Small intestine (tissue), 7 donors: ENCODE data around the gene SPATA31C2. TPM values are rescaled to one million over a fixed set of nuclear protein-coding genes. Genes with fewer than 3 reads are reported as not detected.

ENCODE experiments used
- DNase-seq, 2 donors: peaks; one replicate each; pipeline versions ENCODE4 v3.0.0 to v3.0.0-alpha.2; 2013
- FAIRE-seq: peaks from 2 replicates; lab custom pipeline; 2012; peaks lifted over from hg19 to GRCh38; lab: Jason Lieb, UNC
- H3K27ac ChIP-seq, 3 donors: one replicate each; pipeline ENCODE4 v1.5.1; 2013; ENCODE audit warnings: low read length in 2 of 3, mild to moderate bottlenecking in 2 of 3, control low read depth in 1 of 3, inconsistent platforms in 1 of 3, low read depth in 1 of 3, moderate library complexity in 1 of 3
- H3K27me3 ChIP-seq, 3 donors: one replicate each; pipeline ENCODE4 v1.6.1; 2013; ENCODE audit warnings: low read length in 3 of 3, inconsistent platforms in 1 of 3; ENCODE audit not compliant: control insufficient read depth in 3 of 3, insufficient read depth in 3 of 3
- H3K36me3 ChIP-seq, 3 donors: one replicate each; pipeline ENCODE4 v1.6.1; 2013; ENCODE audit warnings: low read length in 3 of 3, inconsistent platforms in 1 of 3, low read depth in 1 of 3, mild to moderate bottlenecking in 1 of 3, moderate library complexity in 1 of 3; ENCODE audit not compliant: control insufficient read depth in 3 of 3, insufficient read depth in 2 of 3
- H3K4me1 ChIP-seq, 3 donors: one replicate each; pipeline ENCODE4 v1.6.1; 2013; ENCODE audit warnings: low read length in 2 of 3, inconsistent platforms in 1 of 3, low read depth in 1 of 3, mild to moderate bottlenecking in 1 of 3, moderate library complexity in 1 of 3; ENCODE audit not compliant: control insufficient read depth in 3 of 3, insufficient read depth in 2 of 3
- H3K4me3 ChIP-seq, 3 donors: one replicate each; pipeline ENCODE4 v1.5.1; 2013; ENCODE audit warnings: low read length in 3 of 3, control low read depth in 1 of 3, inconsistent platforms in 1 of 3, low read depth in 1 of 3, mild to moderate bottlenecking in 1 of 3, moderate library complexity in 1 of 3
- H3K9me3 ChIP-seq, 2 donors: one replicate each; pipeline ENCODE4 v1.6.1; 2013; ENCODE audit warnings: low read depth in 1 of 2, low read length in 1 of 2; ENCODE audit not compliant: control insufficient read depth in 2 of 2, insufficient read depth in 1 of 2
- WGBS, 3 donors: extraction: QIAGEN DNeasy Blood & Tissue Kit; methylation state at CpG; one replicate each; pipeline ENCODE4 v1.1.7; 2013; 5-methylcytosine and 5-hydroxymethylcytosine counted together
- polyA plus RNA-seq, 4 donors: library from polyadenylated mRNA; stranded (reverse) in 3 of 4; unstranded in 1 of 4; fragments of 200-250 nt in 3 of 4; fragments of 120-200 nt in 1 of 4; gene quantifications; one replicate each; pipeline versions ENCODE4 v1.2.1 to v1.2.3, GENCODE V29; 2013
- donor health status: healthy with polysubstance abuse.
- donor health status: control.
- donor health status: control.
- donor health status: Bipolar disorder and iron deficiency.
- donor health status: healthy.

Gene SPATA31C2
- polyA plus RNA-seq, 4 donors, result 0.04 TPM; not detected in 3

DNA sequence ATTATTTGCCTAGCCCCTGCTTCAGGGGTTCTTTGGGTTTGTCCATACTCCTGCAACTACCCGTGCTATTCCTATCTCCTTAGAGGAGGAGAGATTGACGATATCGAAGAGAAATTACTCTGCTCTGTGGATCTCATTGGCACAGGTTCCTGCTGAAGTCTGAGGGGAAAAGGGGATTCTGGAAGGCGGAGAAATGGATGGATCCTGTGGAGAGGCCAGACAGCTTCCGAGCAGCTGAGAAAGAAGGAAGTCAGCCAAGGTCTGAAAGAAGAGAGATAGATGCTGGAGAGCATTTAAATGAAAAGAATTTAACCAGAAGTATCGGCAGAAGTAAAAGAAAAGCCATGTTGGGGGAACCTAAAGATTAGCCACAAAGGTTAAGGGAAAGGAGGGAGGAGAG, 40.4 kb upstream of the SPATA31C2 start:
- Histone ChIP-seq H3K9me3 (no peaks in the 10 kb centered on the region), H3K4me1 (no peaks in the 10 kb centered on the region), H3K27ac (no peak overlapping the region), H3K36me3 (no peaks in the 10 kb centered on the region), H3K4me3 (no peak overlapping the region), H3K27me3 (no peaks in the 10 kb centered on the region)
- FAIRE-seq (no peak), DNase-seq (no peak)
- WGBS, 3 donors, result 69 to 88% (median 84%) methylated on average over 6 of the region's 6 CpGs

DNA sequence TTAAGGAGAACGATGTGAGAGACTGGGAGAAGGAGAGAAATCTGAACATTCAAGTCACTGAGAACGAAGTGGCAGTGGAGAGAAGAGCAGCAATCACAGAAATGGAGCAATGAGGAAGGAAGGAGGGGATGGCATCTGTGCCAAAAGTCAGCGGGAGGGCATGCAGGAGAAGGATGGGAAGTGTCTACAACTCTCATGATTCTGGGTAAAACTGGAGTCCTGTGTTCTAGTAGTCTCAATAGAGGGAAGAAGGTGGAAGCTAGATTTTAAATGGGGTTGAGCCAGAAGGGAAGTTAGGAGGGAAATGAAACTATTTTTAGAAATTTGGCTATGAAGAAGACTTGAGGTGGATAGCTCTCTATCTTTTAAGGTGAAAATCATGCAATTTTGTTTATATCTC, 39.1 kb upstream of the SPATA31C2 start:
- WGBS, 3 donors, result 74 to 89% (median 80%) methylated on average over 3 of the region's 3 CpGs
- Histone ChIP-seq H3K4me1 (no peaks in the 10 kb centered on the region), H3K27ac (no peak overlapping the region), H3K27me3 (no peaks in the 10 kb centered on the region), H3K9me3 (no peaks in the 10 kb centered on the region), H3K36me3 (no peaks in the 10 kb centered on the region), H3K4me3 (no peak overlapping the region)
- DNase-seq, result no peak
- no peak for FAIRE-seq

DNA sequence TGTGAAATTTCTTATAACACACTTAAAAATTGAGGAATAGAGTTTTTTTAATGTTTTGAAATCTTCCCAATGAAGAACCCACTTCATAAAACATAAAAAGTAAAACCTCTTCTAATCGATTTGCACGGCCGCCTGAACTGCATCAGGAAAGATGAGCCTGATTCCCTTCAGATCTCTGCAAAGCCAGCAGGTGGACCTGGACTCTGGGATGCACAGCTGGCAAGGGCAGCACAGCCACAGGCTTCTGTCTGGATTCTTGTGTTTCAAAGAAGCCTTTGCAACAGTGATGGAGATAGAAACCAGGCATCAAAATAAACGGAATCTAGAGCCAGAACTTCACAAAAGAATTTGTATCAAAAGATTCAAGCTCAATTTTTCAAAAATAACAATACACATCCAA, 36.0 kb upstream of the SPATA31C2 start:
- no peaks in the 10 kb centered on the region for H3K36me3 ChIP-seq
- no peaks in the 10 kb centered on the region for H3K4me1 ChIP-seq
- H3K27me3 ChIP-seq, result no peaks in the 10 kb centered on the region
- FAIRE-seq, result no peak
- H3K9me3 ChIP-seq, result no peaks in the 10 kb centered on the region
- WGBS, 3 donors, result 37 to 59% (median 51%) methylated on average over 4 of the region's 4 CpGs
- no peak overlapping the region for H3K4me3 ChIP-seq
- peak in 1 of 2 donors; percentile 26 for DNase-seq
- no peak overlapping the region for H3K27ac ChIP-seq

DNA sequence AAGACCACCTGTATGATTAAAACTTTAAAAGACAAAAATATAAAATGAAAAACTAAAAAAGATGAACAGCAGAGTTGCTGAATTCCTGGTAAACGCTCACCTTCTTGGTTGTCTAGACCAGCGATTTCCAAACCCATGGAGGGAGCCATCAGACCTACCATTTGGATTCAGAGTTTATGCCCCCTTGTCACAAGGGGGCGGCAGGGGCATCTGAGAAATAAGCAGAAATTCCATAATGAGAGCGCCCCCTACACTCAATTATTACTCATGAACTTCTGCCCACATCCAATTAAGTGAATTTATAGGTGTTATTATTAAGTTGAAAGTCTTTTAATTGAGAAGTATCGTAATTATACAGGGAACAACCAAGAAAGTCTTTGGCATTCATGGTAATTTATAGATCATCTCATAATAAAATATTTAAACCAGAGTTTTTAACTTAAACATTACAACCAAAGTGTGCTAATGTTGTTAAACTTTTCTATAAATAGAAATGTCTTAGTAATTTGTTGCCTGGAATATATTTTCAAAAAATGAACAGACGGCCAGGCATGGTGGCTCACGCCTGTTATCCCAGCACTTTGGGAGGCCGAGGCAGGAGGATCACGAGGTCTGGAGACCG, 35.2 kb upstream of the SPATA31C2 start:
- DNase-seq, result peak; percentile 59 to 71
- H3K4me3 ChIP-seq, result no peak overlapping the region
- no peak overlapping the region for H3K27ac ChIP-seq
- WGBS, 3 donors, result 60 to 66% (median 65%) methylated on average over 10 of the region's 10 CpGs
- H3K27me3 ChIP-seq, result no peaks in the 10 kb centered on the region
- no peaks in the 10 kb centered on the region for H3K36me3 ChIP-seq
- FAIRE-seq, result no peak
- H3K9me3 ChIP-seq, result no peaks in the 10 kb centered on the region
- H3K4me1 ChIP-seq, result no peaks in the 10 kb centered on the region

DNA sequence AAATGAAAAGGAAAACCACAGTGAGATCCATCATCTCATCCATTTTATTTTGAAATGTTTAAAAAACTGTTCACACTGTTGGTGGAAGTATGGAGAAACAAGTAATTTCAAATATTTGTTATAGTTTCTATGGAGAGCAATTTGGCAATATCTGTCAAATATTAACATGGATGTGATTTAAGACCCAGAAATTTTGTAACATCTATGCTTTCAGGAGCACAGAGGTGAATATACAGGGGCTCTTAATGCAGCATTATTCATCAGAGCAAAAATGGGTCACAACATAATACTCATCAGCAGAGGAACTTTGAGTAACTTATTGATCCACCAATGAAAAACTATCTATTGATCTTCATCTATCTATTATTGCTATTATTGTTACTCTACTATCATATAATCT, 31.4 kb upstream of the SPATA31C2 start:
- Histone ChIP-seq H3K4me3 (no peak overlapping the region), H3K4me1 (no peaks in the 10 kb centered on the region), H3K36me3 (no peaks in the 10 kb centered on the region), H3K27ac (no peak overlapping the region), H3K27me3 (no peaks in the 10 kb centered on the region), H3K9me3 (peaks cover 0 to 3% of the 10 kb centered on the region in 2 donors)
- DNase-seq (no peak), FAIRE-seq (no peak)

DNA sequence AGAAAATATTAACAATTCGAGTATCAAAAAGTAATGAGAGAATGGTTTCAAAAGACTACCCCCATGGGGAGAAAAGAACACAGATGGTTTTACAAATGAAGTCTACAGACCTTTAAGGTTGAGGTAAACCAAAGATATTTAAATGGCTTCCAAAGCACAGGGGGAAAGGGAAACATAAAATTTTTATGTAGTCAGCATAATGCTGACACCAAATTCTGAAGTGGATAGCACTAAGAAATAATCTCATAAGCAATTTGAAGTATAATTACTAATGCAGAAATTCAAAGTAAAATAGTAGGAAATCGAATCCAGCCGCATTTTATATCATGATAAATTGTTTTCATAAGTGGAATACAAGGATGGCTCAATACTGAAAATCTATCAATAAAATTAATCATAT, 30.3 kb upstream of the SPATA31C2 start:
- DNase-seq (no peak), FAIRE-seq (no peak)
- Histone ChIP-seq H3K27me3 (no peaks in the 10 kb centered on the region), H3K27ac (no peak overlapping the region), H3K9me3 (peaks cover 0 to 3% of the 10 kb centered on the region in 2 donors), H3K36me3 (no peaks in the 10 kb centered on the region), H3K4me3 (no peak overlapping the region), H3K4me1 (no peaks in the 10 kb centered on the region)
- WGBS, 3 donors, result 50 to 52% (median 52%) methylated on average over 3 of the region's 3 CpGs

DNA sequence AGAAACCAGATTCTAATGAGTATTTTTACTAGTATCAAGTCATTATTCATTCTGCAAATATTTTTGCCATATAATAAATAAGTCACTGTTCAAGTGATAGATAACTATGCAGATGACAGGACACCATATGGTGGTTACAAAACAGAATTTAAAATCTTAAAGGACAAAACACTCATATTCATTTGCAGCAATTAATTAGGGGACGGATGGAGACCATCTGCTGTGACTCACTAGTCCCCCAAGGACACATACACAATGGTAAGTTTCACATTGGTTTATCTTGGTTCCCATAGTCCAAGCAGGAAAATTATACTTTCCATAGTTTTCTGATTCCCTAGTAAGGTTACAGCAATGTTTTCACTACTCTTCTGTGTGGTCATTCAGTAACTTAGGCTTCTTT, 28.4 kb upstream of the SPATA31C2 start:
- Histone ChIP-seq H3K36me3 (no peaks in the 10 kb centered on the region), H3K27me3 (no peaks in the 10 kb centered on the region), H3K9me3 (peaks cover 0 to 8% of the 10 kb centered on the region in 2 donors), H3K4me3 (no peak overlapping the region), H3K4me1 (no peaks in the 10 kb centered on the region), H3K27ac (no peak overlapping the region)
- no peak for DNase-seq
- no peak for FAIRE-seq
- 86 to 96% (median 88%) methylated on average over 1 of the region's 1 CpG for WGBS, 3 donors

DNA sequence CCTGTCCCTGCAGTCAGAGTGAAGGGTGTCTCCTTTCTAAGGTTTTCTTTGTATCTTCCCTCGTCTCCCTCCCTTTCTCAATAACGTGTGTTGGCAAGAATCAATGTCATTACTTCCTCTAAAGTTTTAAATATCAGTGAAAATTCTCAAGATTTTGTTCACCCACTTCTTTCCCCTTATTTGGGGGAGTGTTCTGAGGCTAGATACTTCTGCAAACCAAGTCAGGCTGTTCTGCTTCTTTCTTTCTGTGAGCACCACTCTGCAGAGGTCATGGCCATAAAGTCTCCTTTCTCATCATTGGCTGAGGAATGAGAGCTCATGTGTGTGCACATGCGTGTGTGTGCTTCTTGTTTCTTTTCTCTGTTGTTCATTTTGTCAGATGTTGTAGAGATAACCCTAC, 26.6 kb upstream of the SPATA31C2 start:
- 65 to 77% (median 73%) methylated on average over 3 of the region's 3 CpGs for WGBS, 3 donors
- DNase-seq (no peak), FAIRE-seq (no peak)
- Histone ChIP-seq H3K27ac (no peak overlapping the region), H3K4me1 (no peaks in the 10 kb centered on the region), H3K4me3 (no peak overlapping the region), H3K9me3 (peaks cover 0 to 8% of the 10 kb centered on the region in 2 donors), H3K27me3 (no peaks in the 10 kb centered on the region), H3K36me3 (no peaks in the 10 kb centered on the region)

DNA sequence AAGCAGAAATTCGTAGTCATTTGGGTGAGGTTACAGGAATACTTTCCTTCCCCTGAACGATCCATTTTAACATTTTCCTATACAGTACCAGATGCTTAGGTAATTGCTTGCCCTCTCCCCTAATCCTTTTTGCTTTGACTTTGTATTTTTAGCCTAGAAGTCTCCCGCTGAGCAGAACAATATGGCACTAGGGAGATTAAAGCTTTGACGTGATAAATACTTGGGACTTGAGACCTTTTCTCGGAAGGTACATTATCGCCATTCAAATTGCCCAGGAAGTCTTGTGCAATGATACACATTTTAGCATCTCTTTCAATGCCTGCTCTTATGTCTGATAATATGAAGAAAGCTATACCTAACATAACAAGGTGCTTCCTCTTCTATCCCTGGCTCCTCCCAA, 22.9 kb upstream of the SPATA31C2 start:
- FAIRE-seq (no peak), DNase-seq (no peak)
- H3K27me3 ChIP-seq, result no peaks in the 10 kb centered on the region
- no peaks in the 10 kb centered on the region for H3K36me3 ChIP-seq
- no peaks in the 10 kb centered on the region for H3K4me1 ChIP-seq
- H3K27ac ChIP-seq, result no peak overlapping the region
- no peak overlapping the region for H3K4me3 ChIP-seq
- WGBS, 3 donors, result 74 to 79% (median 76%) methylated on average over 6 of the region's 6 CpGs
- peaks cover 0 to 5% of the 10 kb centered on the region in 2 donors for H3K9me3 ChIP-seq
